ENCODE data around the gene ARHGEF12. TPM values are rescaled to one million over a fixed set of nuclear protein-coding genes. Genes with fewer than 3 reads are reported as not detected.

Gene ARHGEF12
- total RNA-seq, 2 donors from 2014 or later, result 27.1 to 38.2 TPM

- Mint-ChIP-seq H3K27ac (no peak overlapping the region), H3K27me3 (peaks cover 8% of the 10 kb centered on the region in 2 donors), H3K36me3 (no peaks in the 10 kb centered on the region), H3K4me1 (ENCODE audit: low read depth in 2 of 2) (no peaks in the 10 kb centered on the region), H3K4me3 (no peak overlapping the region), H3K9me3 (no peaks in the 10 kb centered on the region)
- ATAC-seq (no peak), DNase-seq (ENCODE audit: low spot score) (no peak)
Measured at GRCh38 chr11:120304526-120304925, 31.7 kb upstream of the ARHGEF12 start.

- H3K9me3 Mint-ChIP-seq, result no peaks in the 10 kb centered on the region
- peaks cover 8% of the 10 kb centered on the region in 2 donors for H3K27me3 Mint-ChIP-seq
- DNase-seq (ENCODE audit: low spot score), result no peak
- no peak overlapping the region for H3K27ac Mint-ChIP-seq
- no peaks in the 10 kb centered on the region for H3K36me3 Mint-ChIP-seq
- no peaks in the 10 kb centered on the region for H3K4me1 Mint-ChIP-seq (ENCODE audit: low read depth in 2 of 2)
- H3K4me3 Mint-ChIP-seq, result no peak overlapping the region
- ATAC-seq, result no peak
Measured at GRCh38 chr11:120305286-120305685, 30.9 kb upstream of the ARHGEF12 start.

GRCh38 chr11:120306519-120307242 is 29.5 kb upstream of the ARHGEF12 start:
- ATAC-seq (no peak), DNase-seq (ENCODE audit: low spot score) (no peak)
- H3K4me3 Mint-ChIP-seq, result no peak overlapping the region
- H3K36me3 Mint-ChIP-seq, result no peaks in the 10 kb centered on the region
- H3K9me3 Mint-ChIP-seq, result no peaks in the 10 kb centered on the region
- H3K27me3 Mint-ChIP-seq, result peaks cover 8% of the 10 kb centered on the region in 2 donors
- H3K4me1 Mint-ChIP-seq (ENCODE audit: low read depth in 2 of 2), result no peaks in the 10 kb centered on the region
- H3K27ac Mint-ChIP-seq, result no peak overlapping the region

GRCh38 chr11:120307476-120307875 is 28.7 kb upstream of the ARHGEF12 start:
- Mint-ChIP-seq H3K27ac (no peak overlapping the region), H3K36me3 (no peaks in the 10 kb centered on the region), H3K4me1 (ENCODE audit: low read depth in 2 of 2) (no peaks in the 10 kb centered on the region), H3K4me3 (no peak overlapping the region), H3K9me3 (no peaks in the 10 kb centered on the region), H3K27me3 (peaks cover 8 to 10% of the 10 kb centered on the region in 2 donors)
- DNase-seq (ENCODE audit: low spot score) (no peak), ATAC-seq (no peak)

- Mint-ChIP-seq H3K36me3 (no peaks in the 10 kb centered on the region), H3K27me3 (peaks cover 13% of the 10 kb centered on the region in 2 donors), H3K4me1 (ENCODE audit: low read depth in 2 of 2) (no peaks in the 10 kb centered on the region), H3K27ac (no peak overlapping the region), H3K4me3 (no peak overlapping the region), H3K9me3 (no peaks in the 10 kb centered on the region)
- DNase-seq (ENCODE audit: low spot score) (no peak), ATAC-seq (no peak)
Measured at GRCh38 chr11:120308081-120308480, 28.1 kb upstream of the ARHGEF12 start.

GRCh38 chr11:120310870-120311269 is 25.3 kb upstream of the ARHGEF12 start:
- DNase-seq (ENCODE audit: low spot score) (peak; percentile 13), ATAC-seq (no peak)
- Mint-ChIP-seq H3K4me1 (ENCODE audit: low read depth in 2 of 2) (no peaks in the 10 kb centered on the region), H3K36me3 (no peaks in the 10 kb centered on the region), H3K4me3 (no peak overlapping the region), H3K9me3 (no peaks in the 10 kb centered on the region), H3K27me3 (peaks cover 8% of the 10 kb centered on the region in 2 donors), H3K27ac (no peak overlapping the region)

GRCh38 chr11:120314861-120315260 is 21.4 kb upstream of the ARHGEF12 start:
- no peaks in the 10 kb centered on the region for H3K4me1 Mint-ChIP-seq (ENCODE audit: low read depth in 2 of 2)
- no peak for ATAC-seq
- no peak overlapping the region for H3K4me3 Mint-ChIP-seq
- peaks cover 23 to 27% of the 10 kb centered on the region in 2 donors for H3K27me3 Mint-ChIP-seq
- H3K9me3 Mint-ChIP-seq, result no peaks in the 10 kb centered on the region
- no peak overlapping the region for H3K27ac Mint-ChIP-seq
- no peaks in the 10 kb centered on the region for H3K36me3 Mint-ChIP-seq
- DNase-seq (ENCODE audit: low spot score), result peak; percentile 49

GRCh38 chr11:120316880-120317688 is 19.1 kb upstream of the ARHGEF12 start:
- DNase-seq (ENCODE audit: low spot score) (peak; percentile 12), ATAC-seq (no peak)
- Mint-ChIP-seq H3K4me3 (no peak overlapping the region), H3K4me1 (ENCODE audit: low read depth in 2 of 2) (no peaks in the 10 kb centered on the region), H3K9me3 (no peaks in the 10 kb centered on the region), H3K27ac (no peak overlapping the region), H3K36me3 (no peaks in the 10 kb centered on the region), H3K27me3 (peaks cover 30 to 32% of the 10 kb centered on the region in 2 donors)

- peak; percentile 28 for DNase-seq (ENCODE audit: low spot score)
- Mint-ChIP-seq H3K4me3 (no peak overlapping the region), H3K27ac (no peak overlapping the region), H3K27me3 (peaks cover 28 to 34% of the 10 kb centered on the region in 2 donors), H3K36me3 (no peaks in the 10 kb centered on the region), H3K9me3 (no peaks in the 10 kb centered on the region), H3K4me1 (ENCODE audit: low read depth in 2 of 2) (no peaks in the 10 kb centered on the region)
- no peak for ATAC-seq
Measured at GRCh38 chr11:120317689-120318480, 18.3 kb upstream of the ARHGEF12 start.

GRCh38 chr11:120318906-120319305 is 17.3 kb upstream of the ARHGEF12 start:
- Mint-ChIP-seq H3K27me3 (peaks cover 35 to 43% of the 10 kb centered on the region in 2 donors), H3K27ac (no peak overlapping the region), H3K36me3 (no peaks in the 10 kb centered on the region), H3K9me3 (no peaks in the 10 kb centered on the region), H3K4me3 (no peak overlapping the region), H3K4me1 (ENCODE audit: low read depth in 2 of 2) (no peaks in the 10 kb centered on the region)
- ATAC-seq, result no peak
- no peak for DNase-seq (ENCODE audit: low spot score)

- peaks cover 54 to 57% of the 10 kb centered on the region in 2 donors for H3K27me3 Mint-ChIP-seq
- peak within 1 kb of the TSS; percentile 81 for H3K4me3 Mint-ChIP-seq
- H3K27ac Mint-ChIP-seq, result no peak within 1 kb of the TSS
- no peaks in the 10 kb centered on the region for H3K36me3 Mint-ChIP-seq
- DNase-seq (ENCODE audit: low spot score) (no peak), ATAC-seq (peak; percentile 69 to 76)
- H3K4me1 Mint-ChIP-seq (ENCODE audit: low read depth in 2 of 2), result peaks cover 6 to 8% of the 10 kb centered on the region in 2 donors
- H3K9me3 Mint-ChIP-seq, result no peaks in the 10 kb centered on the region
Measured at GRCh38 chr11:120324932-120325810, 11.0 kb upstream of the ARHGEF12 start, which contains the start of gene TLCD5. Gene TLCD5 (plus strand): TSS chr11:120325299. CDS start chr11:120327442, 2,143 bp downstream.

GRCh38 chr11:120326228-120326627 is 10.0 kb upstream of the ARHGEF12 start:
- no peaks in the 10 kb centered on the region for H3K36me3 Mint-ChIP-seq
- peaks cover 6 to 8% of the 10 kb centered on the region in 2 donors for H3K4me1 Mint-ChIP-seq (ENCODE audit: low read depth in 2 of 2)
- no peaks in the 10 kb centered on the region for H3K9me3 Mint-ChIP-seq
- DNase-seq (ENCODE audit: low spot score), result no peak
- H3K27me3 Mint-ChIP-seq, result peaks cover 61 to 65% of the 10 kb centered on the region in 2 donors
- no peak overlapping the region for H3K27ac Mint-ChIP-seq
- no peak for ATAC-seq
- peak overlapping the region; percentile 31 for H3K4me3 Mint-ChIP-seq

- H3K4me1 Mint-ChIP-seq (ENCODE audit: low read depth in 2 of 2), result peaks cover 6 to 8% of the 10 kb centered on the region in 2 donors
- no peaks in the 10 kb centered on the region for H3K36me3 Mint-ChIP-seq
- H3K27ac Mint-ChIP-seq, result no peak overlapping the region
- H3K4me3 Mint-ChIP-seq, result no peak overlapping the region
- H3K9me3 Mint-ChIP-seq, result no peaks in the 10 kb centered on the region
- no peak for DNase-seq (ENCODE audit: low spot score)
- H3K27me3 Mint-ChIP-seq, result peaks cover 65 to 66% of the 10 kb centered on the region in 2 donors
- no peak for ATAC-seq
Measured at GRCh38 chr11:120326845-120327281, 9.3 kb upstream of the ARHGEF12 start.

Data from natural killer cell treated with Interleukin-12 subunit alpha and Interleukin-12 subunit beta and Interleukin-15 and Interleukin-18, amount 100 ng/mL, for 72 hours (primary cell).